ENCODE measurements around the gene STRC.
A peak's percentile ranks its signal among the peaks of the same experiment; 100 is the strongest.
"Not testable (repeated sequence)": the region's sequence is repeated elsewhere in the genome, so short reads cannot be mapped to it uniquely, and the experiment has no call there.

Gene STRC

DNA sequence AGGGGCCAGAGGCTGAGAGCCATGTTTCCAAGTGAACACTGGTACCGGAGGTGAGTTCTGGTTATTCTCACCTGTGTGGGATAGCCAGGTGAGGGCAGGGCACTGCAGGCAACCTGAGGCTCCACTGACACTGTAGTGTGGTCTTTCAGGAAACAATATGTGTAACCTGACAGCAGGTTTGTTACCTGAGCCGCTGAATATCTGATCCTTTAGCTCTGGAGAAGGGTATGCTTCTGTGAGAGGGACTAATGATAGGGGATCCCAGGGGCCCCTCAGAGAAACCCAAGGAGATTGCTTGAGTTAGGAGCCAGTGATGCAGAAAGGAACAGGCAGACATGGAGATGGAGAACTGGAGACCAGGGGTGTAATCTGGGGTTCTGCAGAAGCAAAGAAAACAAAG, at the start of gene STRC:
TSS of gene STRC (minus strand) at position 101 of the 400 bp plus-strand sequence. CDS start at position 23, 78 bp downstream.
- DNase-seq = not testable (repeated sequence)

DNA sequence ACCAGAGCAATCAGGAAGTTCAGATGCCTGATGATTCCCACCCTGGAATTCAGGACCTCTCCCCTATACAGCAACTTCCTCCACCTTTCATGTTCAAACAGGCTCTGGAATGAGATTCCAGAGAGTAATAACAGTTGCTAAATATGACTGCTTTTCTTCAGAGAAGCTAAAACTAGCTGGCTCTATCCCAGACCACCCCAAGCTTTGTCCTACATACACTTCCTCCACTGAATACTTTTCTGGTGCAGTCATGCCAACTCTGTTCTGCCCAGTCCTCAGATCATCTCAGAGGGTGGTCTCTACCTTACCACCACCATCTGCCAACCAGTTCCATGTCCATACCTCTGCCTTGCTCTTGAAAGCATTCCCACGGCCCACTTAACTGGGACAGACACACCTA, 47.6 kb upstream of the STRC start:
- not testable (repeated sequence) for DNase-seq

DNA sequence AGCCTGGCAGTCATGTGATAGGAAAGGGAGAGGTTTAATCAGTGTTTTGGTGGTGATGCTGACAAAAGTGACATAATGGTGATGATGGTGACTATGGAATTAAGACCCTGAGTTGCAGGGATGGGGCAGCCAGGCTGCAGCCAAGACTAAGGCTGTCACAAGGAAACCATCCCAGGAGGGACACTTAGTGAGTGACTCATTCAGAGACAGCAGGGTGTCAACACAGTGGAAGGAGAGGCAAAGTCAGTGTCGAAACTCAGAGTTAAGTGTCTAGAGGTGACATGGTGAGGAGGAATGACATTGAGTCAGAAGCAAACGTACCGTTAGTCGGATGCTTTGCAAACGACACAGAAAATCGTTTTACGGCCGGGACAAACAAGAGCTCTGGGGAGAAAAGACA, 44.7 kb upstream of the STRC start:
- DNase-seq = not testable (repeated sequence)

DNA sequence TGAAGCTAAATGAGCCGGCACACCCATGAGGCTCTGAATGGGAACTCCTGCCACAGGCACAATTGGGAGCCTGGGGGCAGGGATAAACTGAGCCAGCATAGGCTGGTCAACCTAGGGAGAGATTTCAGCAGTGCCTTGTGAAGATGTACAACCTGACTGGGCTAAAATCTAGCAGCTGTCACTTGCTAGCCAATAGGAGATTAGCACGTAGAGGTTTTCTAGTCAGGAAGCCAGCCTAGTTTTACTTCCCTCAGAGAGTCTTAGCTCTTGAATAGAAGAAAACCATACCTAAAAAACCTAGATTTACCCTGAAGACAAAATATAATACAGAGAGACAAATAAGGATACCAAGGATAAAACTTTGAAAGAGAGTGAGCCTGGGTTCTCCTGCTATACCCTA, 43.7 kb upstream of the STRC start:
- not testable (repeated sequence) for DNase-seq

DNA sequence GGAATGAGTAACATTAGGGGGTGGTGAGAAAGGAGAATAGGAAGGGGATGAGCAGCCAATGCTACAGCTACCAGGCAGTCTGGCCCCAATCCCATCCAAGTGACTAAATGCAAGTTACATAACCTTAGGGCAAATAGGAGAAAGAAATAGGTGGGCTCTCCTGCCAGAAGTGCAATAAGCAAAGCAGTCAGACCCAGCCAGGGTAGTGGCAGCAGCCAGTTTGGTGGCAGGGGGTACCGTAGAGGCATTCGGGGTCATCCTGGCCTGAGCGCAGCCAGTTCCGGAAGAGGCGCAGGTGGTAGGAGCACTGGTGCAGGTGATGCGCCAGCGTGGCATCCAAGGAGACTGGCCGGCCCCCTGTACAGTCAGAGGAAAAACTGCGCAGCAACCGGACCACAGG, 41.1 kb upstream of the STRC start:
- not testable (repeated sequence) for DNase-seq

DNA sequence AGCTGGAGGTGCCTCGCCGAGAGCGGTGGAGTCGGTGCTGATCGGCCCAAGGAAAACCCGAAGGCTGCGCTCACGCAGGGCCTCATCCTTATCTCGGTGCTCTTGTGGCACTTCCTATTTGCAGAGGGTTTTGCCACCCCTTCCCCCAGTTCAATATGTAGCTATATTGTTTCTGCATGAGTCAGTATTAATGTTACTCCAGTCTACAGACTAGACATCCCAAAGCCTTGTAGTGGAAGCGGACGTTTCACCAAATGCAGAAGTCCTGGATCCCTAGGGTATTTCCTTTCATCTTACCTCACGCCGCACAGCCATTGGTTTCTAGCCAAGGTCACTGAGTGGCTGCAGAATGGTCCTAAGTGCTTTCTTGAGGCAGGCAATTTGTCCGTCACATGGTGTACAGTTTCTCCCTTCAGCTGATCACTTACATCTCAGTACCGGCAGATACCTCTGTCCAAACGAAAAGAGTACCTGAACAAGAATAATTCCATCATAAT, 30.9 kb upstream of the STRC start:
- DNase-seq = not testable (repeated sequence)

DNA sequence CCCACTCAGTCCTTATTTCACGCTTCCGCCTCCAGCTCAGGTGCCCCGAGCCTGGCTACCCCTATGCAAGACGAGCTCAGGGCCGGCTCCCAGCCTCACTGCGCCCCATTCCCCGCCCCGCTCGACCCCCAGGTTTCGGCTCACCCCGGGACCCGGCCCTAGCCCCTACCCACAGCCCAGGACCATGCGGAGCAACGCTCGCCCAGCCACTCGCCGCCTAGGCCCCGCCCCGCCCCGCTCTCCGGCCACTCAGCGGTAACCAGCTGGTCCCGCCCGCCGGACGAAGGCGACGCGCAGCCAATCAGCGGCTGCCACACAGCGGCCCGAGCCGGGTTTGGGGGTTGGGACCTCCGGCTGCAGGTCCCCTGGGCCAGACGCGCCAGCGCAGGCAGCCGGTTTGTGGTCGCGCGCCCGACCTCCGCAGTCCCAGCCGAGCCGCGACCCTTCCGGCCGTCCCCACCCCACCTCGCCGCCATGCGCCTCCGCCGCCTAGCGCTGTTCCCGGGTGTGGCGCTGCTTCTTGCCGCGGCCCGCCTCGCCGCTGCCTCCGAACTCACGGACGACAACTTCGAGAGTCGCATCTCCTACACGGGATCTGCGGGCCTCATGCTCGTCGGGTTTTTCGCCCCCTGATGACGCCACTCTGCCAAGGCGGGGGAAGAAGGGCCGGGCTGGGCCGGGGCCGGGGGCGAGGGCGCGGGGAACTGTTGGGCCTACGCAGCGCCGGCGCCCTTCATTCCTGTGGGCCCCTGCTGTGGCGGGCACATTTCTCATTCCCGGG, 30.2 kb upstream of the STRC start, which contains the start of gene CATSPER2:
TSS of gene CATSPER2 (minus strand) at position 196 of the 781 bp plus-strand sequence. CDS start 783 bp downstream, outside the sequence.
- DNase-seq = no peak

DNA sequence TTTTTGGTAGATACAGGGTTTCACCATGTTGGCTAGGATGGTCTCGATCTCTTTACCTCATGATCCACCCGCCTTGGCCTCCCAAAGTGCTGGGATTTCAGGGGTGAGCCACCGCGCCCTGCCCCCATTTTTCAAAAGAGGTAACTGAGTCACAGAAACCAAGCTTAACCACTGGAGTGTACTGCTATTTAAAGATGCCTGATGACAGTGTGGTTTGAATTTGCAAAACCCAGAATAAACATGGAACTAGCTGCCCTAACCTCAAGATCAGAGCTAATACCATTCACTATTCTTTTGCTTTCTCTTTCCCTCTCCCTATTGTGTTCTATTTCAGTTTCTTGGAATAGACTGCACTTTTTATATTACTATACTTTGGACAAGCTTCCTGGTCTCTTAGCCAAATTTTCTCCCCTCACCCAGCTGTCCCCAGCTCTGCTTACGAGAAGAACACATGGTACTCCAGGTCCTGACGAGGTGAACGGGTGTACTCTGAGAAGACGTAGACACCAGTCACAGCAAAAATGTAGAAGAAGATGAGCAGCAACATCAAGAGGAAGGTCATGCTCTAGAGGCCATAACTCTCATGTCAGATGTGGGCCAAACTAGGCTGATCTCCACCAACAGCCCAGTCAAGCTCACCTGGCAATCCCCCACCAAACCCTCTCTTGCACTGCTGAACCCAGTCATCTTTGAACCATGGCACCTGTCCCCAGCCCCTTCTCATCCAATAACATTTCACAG, 20.0 kb upstream of the STRC start:
- DNase-seq = not testable (repeated sequence)

DNA sequence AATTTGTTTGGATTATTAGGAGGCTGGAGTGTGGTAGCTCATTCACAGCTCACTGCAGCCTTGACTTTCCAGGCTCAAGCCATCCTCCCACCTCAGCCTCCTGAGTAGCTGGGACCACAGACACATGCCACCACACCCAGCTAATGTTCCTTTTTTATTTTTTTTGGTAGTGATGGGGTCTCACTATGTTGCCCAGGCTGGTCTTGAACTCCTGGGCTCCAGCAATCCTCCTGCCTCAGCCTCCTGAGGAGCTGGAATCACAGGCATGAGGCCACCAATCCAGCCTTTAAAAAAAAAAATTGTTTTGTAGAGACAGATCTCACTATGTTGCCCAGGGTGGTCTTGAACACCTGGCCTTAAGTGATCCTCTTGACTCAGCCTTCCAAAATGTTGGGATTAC, 8.3 kb upstream of the STRC start:
- not testable (repeated sequence) for DNase-seq

DNA sequence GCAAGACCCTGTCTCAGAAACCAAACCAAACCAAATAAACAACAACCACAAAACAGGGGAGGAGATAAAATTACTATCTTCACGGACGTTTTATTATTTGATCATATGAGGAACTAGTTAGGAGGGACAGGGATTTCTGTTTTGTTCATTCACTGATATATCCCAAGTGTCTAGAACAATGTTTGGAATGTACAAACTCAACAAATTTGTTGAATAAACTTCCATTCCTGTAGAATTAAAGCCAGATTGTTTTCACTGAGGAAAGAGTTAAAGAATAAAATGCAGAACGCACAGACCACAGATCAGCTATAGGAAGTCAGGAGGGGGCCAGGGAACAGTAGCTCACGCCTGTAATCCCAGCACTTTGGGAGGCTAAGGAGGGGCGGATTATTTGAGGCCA, 6.5 kb upstream of the STRC start:
- no peak for DNase-seq

DNA sequence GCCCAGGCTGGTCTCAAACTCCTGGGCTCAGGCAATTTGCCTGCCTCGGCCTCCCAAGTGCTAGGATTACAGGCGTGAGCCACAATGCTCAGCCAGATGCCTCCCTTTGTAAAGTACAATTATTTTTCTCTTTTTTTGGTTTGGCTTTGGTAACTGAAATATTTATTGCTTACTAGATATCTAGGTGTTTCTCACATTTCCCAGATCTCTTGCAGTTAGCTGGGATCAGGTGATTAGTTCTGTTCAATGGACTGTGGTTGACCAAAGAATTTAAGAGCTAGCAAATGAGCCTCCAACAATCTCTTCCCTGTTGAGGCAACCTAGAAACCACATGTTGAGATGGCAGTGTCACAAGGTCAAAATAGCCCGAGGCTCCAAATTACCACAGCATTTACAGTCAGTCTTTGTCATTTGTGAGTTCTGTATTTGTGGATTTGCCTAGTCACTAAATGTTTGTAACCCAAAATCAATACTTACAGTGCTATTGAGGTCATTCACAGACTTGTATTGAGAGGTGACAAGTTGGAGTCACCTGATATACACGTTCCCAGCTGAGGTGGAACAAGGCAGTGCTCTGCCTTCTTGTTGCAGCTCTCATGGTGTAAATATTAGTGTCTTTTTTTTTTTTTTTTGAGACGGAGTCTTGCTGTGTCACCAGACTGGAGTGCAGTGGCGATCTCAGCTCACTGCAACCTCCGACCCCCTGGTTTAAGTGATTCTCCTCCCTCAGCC, 3.6 kb upstream of the STRC start:
- DNase-seq = not testable (repeated sequence)

DNA sequence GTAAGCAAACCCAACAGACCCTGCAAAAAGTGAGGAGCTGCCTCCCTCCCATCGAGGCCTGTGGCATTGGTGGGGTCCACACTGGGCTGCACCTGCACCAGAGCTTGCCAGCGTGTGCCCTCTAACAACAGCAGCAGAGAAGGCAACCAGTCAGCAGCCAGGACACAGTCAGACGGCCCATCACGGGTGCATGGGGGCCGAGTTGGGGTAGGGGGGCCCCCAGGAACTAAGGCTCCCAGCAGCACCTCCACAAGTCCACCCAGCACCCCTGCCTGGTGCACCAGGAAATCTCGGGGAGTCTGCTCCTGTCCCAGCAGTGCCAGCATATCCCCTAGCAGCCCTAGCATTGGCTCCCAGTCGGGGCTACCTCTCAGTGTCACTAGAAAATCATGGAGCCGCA, 850 bp downstream of the STRC start:
- DNase-seq = not testable (repeated sequence)

DNA sequence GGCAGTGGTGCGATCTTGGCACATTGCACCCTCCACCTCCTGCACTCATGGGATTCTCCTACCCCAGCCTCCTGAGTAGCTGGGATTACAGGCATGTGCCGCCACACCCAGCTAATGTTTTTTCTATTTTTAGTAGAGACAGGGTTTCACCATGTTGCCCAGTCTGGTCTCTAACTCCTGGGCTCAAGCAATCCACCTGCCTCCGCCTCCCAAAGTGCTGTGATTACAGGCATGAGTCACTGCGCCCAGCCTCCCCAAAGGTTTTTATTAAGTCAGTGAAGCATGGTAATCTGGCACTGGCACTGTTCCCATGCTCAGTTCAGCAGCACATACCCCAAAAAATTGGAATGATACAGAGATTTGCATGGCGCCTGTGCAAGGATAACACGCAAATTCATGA, 16.4 kb downstream of the STRC start:
- DNase-seq = peak; percentile 20

DNA sequence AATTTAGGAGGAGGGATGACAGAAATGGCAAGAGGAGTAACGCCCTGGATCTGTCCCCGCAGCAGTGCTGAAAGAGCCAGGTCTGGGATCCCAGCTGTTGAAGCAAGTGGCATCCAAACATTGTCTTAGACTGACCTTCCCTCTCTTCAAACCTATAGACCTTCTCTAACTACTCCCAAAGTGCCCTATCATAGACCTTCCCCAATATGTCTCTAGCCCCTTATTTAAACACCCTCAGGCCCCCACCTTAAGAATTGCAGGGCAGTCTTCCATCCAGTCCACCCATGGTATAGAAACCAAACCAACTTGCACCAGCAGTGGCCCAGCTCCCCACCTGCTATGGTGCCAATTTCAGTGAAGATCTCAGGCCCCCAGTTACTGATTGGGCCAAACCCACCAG, 18.4 kb downstream of the STRC start:
- not testable (repeated sequence) for DNase-seq

DNA sequence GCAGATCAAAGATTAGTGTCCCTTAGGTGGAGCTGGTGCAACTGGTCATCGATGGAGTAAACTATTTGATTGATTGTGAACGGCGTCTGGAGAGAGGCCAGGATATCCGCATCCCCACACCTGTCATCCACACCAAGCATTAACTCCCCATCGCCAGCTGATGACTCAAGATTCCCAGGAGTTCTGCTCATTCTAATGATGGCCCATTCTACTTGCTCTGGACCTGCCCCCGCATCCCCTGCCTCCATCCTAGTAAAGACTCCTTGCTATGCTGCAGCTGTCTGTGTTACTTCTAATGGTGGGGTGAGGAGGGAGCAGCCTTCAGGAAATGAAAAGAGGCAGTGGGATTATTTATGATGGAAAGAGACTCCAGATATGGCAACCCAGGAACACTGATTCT, 19.5 kb downstream of the STRC start:
- DNase-seq = not testable (repeated sequence)

DNA sequence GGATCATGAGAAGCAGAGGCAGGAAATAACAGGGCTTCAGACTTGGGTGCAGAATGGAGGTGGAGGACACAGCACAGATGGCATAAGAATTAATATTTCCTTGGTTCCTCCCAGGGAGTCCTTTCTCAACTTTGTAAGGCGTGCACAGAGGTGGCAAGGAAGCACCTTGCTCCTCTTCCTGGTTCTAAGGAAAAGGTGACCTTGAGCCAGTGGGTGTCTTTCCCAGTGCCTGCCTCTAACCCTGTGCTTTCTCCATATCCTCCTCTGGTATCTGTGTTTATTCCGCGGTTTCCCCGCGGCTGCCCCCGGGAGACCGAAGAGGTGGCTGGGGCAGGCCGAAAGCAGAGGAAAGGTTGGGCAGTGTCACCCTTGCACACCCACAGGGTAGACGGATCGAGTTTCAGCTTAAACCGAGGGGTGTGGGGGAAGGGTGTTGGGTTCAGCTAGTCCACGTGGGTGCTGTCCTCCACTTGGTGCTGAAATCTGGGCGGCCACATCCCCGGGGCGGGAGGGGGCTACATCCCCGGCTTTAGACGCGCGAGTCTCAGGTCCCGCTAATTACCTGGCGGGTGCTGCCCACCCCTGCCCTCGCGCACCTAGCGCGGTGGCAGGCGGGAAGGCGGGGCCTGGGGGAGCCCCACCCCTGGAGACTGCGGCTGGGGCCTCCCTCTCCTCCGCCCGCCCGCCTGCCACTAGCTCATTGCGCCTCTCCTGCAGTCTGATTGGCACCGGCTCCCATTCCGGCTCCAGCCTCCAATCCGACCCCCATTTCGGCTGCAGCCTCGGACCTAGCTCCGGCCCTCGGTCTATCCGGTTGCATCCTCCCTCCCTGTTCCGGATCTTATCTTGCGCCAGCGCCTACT, 25.0 kb downstream of the STRC start, which contains the start of gene CKMT1B:
TSS of gene CKMT1B (plus strand) at position 700 of the 863 bp plus-strand sequence. CDS start 192 bp downstream, outside the sequence.
- DNase-seq = not testable (repeated sequence)

DNA sequence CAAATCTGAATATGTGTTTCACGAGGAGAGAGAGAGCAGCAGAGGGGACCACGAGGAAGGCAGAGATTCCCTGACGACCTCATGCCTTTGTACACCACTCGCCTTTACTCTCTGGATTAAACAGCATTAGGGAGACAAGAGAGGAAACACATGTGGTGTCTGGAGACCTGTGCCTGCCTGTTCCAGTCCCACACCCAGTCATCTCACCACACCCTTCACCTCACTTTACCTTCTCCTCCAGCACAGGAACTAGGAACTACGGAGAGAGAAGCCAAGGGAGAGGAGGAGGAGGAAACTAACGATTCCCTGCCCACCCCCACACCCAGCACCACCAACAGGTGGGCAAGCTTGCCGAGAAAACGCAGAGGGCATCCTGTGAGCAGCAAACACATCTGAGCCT, 25.8 kb downstream of the STRC start:
- not testable (repeated sequence) for DNase-seq

DNA sequence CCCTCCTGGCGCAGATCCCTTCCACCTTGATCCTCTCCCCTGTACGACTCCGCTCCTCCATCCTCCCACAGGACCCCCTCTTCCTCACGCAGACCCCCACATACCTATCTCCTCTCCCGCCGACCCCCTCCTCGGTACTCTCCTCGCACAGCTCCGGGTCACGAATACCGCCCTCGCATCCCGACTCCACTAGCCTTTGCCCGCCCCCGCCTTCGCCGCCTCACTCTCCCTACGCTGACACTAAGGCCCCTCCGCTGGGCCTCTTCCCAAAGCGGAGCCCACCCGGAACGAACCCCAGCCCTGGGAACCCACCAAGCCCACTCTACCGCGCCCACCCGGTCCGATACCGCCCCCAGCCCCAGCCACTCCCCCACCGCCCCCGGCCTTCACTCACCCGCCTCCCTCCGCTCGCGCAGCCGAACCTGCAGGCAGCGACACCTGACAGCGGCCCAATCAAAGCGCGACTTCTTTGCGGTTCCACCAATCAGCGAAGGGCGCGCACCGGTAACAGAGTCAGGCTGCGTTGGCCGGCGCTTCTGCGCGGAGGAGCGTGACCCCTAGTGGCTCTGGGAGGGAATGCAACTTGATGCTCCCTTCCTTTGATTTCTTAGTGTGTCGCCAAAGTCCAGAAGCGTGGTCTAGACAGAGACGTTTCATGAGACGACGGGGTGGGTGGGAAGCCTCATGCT, 28.7 kb downstream of the STRC start, which contains the start of gene PPIP5K1:
TSS of gene PPIP5K1 (minus strand) at position 431 of the 689 bp plus-strand sequence. CDS start 5,704 bp downstream, outside the sequence.
- not testable (repeated sequence) for DNase-seq

DNA sequence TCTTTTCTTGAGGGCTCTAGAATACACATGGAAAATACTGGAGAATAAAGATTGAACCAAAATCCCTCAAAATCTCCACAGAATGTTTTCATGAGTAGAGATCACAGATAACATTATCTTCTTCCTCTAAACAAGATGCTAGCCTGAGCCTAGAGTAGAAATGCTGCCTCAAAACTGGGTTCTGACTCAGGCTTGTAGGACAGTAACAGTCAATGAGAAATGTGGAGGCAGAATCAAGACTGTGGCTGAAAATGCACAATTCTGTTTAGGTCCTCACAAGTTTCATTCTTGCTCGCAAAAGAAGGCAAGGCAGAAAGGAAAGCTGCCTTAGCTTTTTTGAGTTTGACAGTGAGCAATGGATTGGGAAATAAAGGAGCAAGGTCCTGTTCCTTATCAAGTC, 44.0 kb downstream of the STRC start:
- DNase-seq = not testable (repeated sequence)

DNA sequence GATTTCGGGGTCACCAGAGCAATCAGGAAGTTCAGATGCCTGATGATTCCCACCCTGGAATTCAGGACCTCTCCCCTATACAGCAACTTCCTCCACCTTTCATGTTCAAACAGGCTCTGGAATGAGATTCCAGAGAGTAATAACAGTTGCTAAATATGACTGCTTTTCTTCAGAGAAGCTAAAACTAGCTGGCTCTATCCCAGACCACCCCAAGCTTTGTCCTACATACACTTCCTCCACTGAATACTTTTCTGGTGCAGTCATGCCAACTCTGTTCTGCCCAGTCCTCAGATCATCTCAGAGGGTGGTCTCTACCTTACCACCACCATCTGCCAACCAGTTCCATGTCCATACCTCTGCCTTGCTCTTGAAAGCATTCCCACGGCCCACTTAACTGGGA, 52.0 kb downstream of the STRC start:
- DNase-seq = not testable (repeated sequence)

DNA sequence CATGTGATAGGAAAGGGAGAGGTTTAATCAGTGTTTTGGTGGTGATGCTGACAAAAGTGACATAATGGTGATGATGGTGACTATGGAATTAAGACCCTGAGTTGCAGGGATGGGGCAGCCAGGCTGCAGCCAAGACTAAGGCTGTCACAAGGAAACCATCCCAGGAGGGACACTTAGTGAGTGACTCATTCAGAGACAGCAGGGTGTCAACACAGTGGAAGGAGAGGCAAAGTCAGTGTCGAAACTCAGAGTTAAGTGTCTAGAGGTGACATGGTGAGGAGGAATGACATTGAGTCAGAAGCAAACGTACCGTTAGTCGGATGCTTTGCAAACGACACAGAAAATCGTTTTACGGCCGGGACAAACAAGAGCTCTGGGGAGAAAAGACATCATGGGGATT, 54.8 kb downstream of the STRC start:
- DNase-seq = not testable (repeated sequence)
